NB4 (cell line): ENCODE measurements around the gene LACRT.

ENCODE experiments used
- CTCF ChIP-seq: IDR thresholded peaks from one replicate; pipeline ENCODE4 v1.5.1; 2012; ENCODE audit warnings: low read depth, low read length
- TF ChIP-seq, protein P1 (sequence below): IDR thresholded peaks from 2 replicates; pipeline ENCODE4 v1.6.1; 2011; ENCODE audit warnings: low read depth, low read length

GRCh38 chr12:54590978-54591591 lies 43.6 kb downstream of the LACRT start:
- no peak for TF ChIP-seq CTCF
- TF ChIP-seq, protein P1, sequence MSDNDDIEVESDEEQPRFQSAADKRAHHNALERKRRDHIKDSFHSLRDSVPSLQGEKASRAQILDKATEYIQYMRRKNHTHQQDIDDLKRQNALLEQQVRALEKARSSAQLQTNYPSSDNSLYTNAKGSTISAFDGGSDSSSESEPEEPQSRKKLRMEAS: no peak
